Fibroblast of the aortic adventitia (primary cell): Measurements from ENCODE around the gene NARF. TPM values are rescaled to one million over a fixed set of nuclear protein-coding genes. Genes with fewer than 3 reads are reported as not detected.

Experiments
- DNase-seq: peaks from one replicate; pipeline ENCODE4 v3.0.0-alpha.2; 2010; ENCODE audit warnings: low read depth
- H3K4me3 ChIP-seq: 2 replicates; pipeline ENCODE4 v1.5.1; 2011; ENCODE audit warnings: low read depth, mild to moderate bottlenecking, control low read depth, low read length, moderate library complexity
- total RNA-seq: library from RNA; depleted of rRNA; stranded (reverse); fragments of >200 nt; gene quantifications from 2 replicates; pipeline ENCODE4 v1.2.3, GENCODE V29; 2012; ENCODE audit warnings: low replicate concordance
- TF ChIP-seq, protein P1 (sequence below): IDR thresholded peaks from 2 replicates; pipeline ENCODE4 v1.5.1; 2011; ENCODE audit warnings: mild to moderate bottlenecking, low read length, control low read depth, inconsistent platforms; ENCODE audit not compliant: insufficient read depth

The NARF gene
- total RNA-seq, 1 donor = 35.0 TPM

DNA sequence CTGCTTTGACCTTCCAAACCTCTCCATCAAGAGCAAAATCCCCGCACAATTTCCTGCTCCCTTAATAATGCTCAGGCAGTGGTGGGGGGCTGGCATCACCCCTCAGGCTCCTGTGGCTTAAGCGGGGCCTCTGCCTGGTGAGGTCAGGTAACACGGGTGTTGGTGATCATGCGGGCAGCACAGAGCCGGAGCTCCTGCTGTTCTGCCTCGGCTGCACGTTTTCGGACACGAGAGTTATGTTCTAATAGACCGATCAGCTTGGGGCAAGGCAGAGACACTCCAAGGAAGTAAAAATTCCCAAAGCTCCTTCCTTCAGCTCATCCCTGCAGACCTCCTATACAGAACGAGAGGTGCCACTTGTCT lies 6.0 kb downstream of the NARF start:
- TF ChIP-seq, protein P1, sequence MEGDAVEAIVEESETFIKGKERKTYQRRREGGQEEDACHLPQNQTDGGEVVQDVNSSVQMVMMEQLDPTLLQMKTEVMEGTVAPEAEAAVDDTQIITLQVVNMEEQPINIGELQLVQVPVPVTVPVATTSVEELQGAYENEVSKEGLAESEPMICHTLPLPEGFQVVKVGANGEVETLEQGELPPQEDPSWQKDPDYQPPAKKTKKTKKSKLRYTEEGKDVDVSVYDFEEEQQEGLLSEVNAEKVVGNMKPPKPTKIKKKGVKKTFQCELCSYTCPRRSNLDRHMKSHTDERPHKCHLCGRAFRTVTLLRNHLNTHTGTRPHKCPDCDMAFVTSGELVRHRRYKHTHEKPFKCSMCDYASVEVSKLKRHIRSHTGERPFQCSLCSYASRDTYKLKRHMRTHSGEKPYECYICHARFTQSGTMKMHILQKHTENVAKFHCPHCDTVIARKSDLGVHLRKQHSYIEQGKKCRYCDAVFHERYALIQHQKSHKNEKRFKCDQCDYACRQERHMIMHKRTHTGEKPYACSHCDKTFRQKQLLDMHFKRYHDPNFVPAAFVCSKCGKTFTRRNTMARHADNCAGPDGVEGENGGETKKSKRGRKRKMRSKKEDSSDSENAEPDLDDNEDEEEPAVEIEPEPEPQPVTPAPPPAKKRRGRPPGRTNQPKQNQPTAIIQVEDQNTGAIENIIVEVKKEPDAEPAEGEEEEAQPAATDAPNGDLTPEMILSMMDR = no peak
- H3K4me3 ChIP-seq = no peak overlapping the region
- DNase-seq = no peak

DNA sequence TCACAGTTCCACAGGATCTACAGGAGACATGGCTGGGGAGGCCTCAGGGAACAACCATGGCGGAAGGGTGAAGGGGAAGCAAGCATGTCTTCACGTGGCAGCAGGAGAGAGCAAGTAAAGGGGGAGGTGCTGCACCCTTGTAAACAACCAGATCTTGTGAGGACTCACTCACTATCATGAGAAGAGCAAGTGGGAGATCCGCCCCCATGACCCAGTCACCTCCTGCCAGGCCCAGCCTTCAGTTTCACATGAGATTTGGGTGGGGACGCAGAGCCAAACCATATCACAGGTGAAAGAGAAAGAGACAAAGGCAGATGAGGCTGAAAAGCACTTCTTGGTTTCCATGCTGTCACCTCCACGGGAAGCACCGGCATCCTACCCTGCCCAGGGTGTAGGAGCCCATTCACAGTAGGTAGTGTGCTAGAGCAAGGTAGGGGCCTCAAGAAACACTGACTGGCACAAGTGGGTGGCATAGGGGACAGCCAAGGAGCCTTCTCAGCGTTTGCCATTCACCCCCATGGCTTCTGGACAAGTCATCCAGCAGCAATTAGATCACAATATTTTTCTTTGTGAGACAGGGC lies 6.6 kb downstream of the NARF start:
- TF ChIP-seq, protein P1 = no peak
- DNase-seq = no peak
- no peak overlapping the region for H3K4me3 ChIP-seq

DNA sequence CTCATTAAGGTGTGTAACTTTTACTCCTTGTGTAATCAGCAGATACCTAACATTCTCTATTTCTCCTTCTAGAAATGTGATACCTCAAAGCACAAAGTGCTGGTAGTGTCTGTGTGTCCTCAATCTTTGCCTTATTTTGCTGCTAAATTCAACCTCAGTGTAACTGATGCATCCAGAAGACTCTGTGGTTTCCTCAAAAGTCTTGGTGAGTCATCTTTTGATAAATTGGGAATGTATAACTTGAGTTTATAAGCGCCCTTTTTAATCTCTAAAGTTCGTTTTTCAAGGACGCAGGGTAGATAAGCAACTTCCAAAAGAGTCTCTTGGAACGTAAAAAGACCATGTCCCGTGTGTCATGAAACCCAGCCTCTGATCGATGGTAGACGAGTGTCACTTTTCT lies 10.2 kb downstream of the NARF start:
- TF ChIP-seq, protein P1 = no peak
- no peak overlapping the region for H3K4me3 ChIP-seq
- no peak for DNase-seq

DNA sequence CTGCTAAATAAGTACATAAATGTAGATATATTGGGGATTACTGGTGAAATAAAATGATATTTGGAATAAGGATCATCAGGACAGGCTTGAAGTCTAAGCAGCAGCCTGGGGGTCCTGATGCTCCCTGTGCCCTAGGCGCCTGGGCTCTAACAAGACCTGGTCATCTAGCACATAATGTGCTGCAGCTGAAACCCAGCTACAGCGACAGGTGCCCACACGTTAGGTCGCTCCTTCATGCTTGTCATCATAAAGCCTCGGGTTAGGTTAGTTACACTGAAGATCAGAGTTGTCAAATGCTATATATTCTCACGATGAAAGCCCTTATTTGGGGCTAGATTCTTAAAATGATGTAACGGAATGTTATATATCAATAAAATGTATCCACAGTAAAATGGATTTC lies 11.5 kb downstream of the NARF start:
- TF ChIP-seq, protein P1 = no peak
- H3K4me3 ChIP-seq = no peak overlapping the region
- no peak for DNase-seq

DNA sequence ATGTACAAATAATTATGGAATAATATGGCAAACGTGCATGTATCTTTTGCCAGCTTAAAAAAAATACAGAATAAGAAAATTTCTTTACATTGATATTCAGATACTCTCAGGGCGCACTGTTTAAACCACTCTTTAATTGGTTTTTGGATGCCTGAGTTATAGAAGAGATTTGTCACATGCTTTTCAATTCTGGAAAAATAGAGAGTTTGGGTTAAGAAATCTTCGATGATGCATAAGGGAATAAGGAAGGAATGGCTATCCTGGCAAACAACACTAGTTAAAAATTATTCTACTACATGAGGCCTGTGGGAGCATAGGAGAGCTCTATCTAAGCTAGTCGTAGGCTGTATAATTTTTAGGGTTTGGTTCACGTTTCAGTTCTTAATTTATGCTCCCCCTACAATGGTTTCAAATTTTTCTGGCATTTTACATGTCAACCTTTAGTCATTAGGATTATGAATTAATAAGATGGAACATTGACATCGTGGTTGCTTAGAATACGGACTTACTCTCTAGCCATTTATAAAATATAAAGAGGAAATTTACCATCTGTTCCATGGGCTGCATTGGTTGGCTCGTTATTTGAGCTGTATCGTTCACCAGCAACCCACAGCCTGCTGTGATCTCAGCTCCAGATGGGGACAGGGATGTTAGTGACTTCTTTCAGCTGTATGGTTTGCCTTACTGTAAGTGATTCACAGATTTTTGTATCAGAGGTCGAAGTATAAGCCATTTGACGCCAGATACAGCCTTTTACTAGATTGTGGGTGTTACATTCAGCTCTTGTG lies 15.9 kb downstream of the NARF start:
- DNase-seq = no peak
- TF ChIP-seq, protein P1 = no peak
- no peak overlapping the region for H3K4me3 ChIP-seq

DNA sequence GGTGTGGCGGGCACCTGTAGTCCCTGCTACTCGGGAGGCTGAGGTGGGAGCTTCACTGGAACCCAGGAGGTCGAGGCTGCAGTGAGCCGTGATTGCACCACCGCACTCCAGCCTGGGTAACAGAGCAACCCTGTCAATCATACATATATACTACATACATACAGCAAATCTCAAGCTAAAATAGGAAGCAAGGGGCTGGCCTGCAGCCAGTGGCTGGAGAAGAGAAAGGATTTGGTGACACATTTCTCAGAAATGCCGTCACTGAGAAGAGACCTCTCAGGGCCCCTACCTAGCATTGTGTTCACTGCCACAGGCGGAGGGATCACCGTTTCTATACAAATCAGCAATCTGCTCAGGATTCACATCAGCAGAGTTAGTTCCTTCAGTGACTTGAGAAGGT lies 16.9 kb downstream of the NARF start:
- TF ChIP-seq, protein P1 = no peak
- DNase-seq = no peak
- H3K4me3 ChIP-seq = no peak overlapping the region
